HEK293 (cell line): ENCODE measurements around the gene TBC1D8.

ENCODE experiments used
- FEZF1 ChIP-seq: fragments of 450-650 bp; formaldehyde crosslinking; IDR thresholded peaks from 2 replicates; pipeline ENCODE4 v1.5.1; 2016; ENCODE audit warnings: missing biosample characterization, missing genetic modification characterization
- GLIS1 ChIP-seq: fragments of 450-650 bp; formaldehyde crosslinking; IDR thresholded peaks from 2 replicates; pipeline ENCODE4 v1.5.1; 2016; ENCODE audit warnings: missing biosample characterization, missing genetic modification characterization
- GLIS2 ChIP-seq: fragments of 450-650 bp; formaldehyde crosslinking; IDR thresholded peaks from 2 replicates; pipeline ENCODE4 v1.5.1; 2016; ENCODE audit warnings: missing biosample characterization, missing genetic modification characterization
- HOXC10 ChIP-seq: sonication (generic); formaldehyde crosslinking; IDR thresholded peaks from 2 replicates; pipeline ENCODE4 v1.8.1; 2023; ENCODE audit warnings: mild to moderate bottlenecking, missing genetic modification reagents
- INSM2 ChIP-seq: fragments of 450-650 bp; formaldehyde crosslinking; IDR thresholded peaks from 2 replicates; pipeline ENCODE4 v1.5.1; 2016; ENCODE audit warnings: missing biosample characterization, missing genetic modification characterization
- MYNN ChIP-seq: fragments of 450-650 bp; formaldehyde crosslinking; IDR thresholded peaks from 2 replicates; pipeline ENCODE4 v1.5.1; 2016; ENCODE audit warnings: missing biosample characterization, missing genetic modification characterization, borderline replicate concordance
- PATZ1 ChIP-seq: fragments of 450-650 bp; formaldehyde crosslinking; IDR thresholded peaks from 2 replicates; pipeline ENCODE4 v1.5.1; 2016; ENCODE audit warnings: missing biosample characterization, missing genetic modification characterization
- PRDM4 ChIP-seq: fragments of 450-650 bp; formaldehyde crosslinking; IDR thresholded peaks from 2 replicates; pipeline ENCODE4 v1.5.1; 2017; ENCODE audit warnings: missing biosample characterization, missing genetic modification characterization
- SCRT2 ChIP-seq: fragments of 450-650 bp; formaldehyde crosslinking; IDR thresholded peaks from 2 replicates; pipeline ENCODE4 v1.5.1; 2016; ENCODE audit warnings: missing biosample characterization, missing genetic modification characterization
- TRIM28 ChIP-seq: IDR thresholded peaks from 2 replicates; pipeline ENCODE4 v1.6.1; 2011; ENCODE audit warnings: low read length, control low read depth, borderline replicate concordance
- ZBTB11 ChIP-seq: fragments of 450-650 bp; formaldehyde crosslinking; conservative IDR thresholded peaks from 2 replicates; pipeline ENCODE4 v1.5.1; 2016; ENCODE audit warnings: low read depth, missing biosample characterization, missing genetic modification characterization
- ZBTB17 ChIP-seq: fragments of 450-650 bp; formaldehyde crosslinking; IDR thresholded peaks from 2 replicates; pipeline ENCODE4 v1.5.1; 2016; ENCODE audit warnings: missing biosample characterization, missing genetic modification characterization
- ZBTB20 ChIP-seq: fragments of 450-650 bp; formaldehyde crosslinking; IDR thresholded peaks from 2 replicates; pipeline ENCODE4 v1.5.1; 2016; ENCODE audit warnings: missing biosample characterization, missing genetic modification characterization
- ZBTB26 ChIP-seq: fragments of 450-650 bp; formaldehyde crosslinking; optimal IDR thresholded peaks from 2 replicates; pipeline ENCODE3; 2016; ENCODE audit warnings: missing biosample characterization, mild to moderate bottlenecking, missing genetic modification characterization
- ZBTB8A ChIP-seq: fragments of 450-650 bp; formaldehyde crosslinking; IDR thresholded peaks from 2 replicates; pipeline ENCODE4 v1.5.1; 2016; ENCODE audit warnings: missing biosample characterization, missing genetic modification characterization
- ZEB2 ChIP-seq: fragments of 450-650 bp; formaldehyde crosslinking; IDR thresholded peaks from 2 replicates; pipeline ENCODE4 v1.5.1; 2016; ENCODE audit warnings: missing biosample characterization, missing genetic modification characterization
- ZFP69B ChIP-seq: fragments of 450-650 bp; formaldehyde crosslinking; IDR thresholded peaks from 2 replicates; pipeline ENCODE4 v1.5.1; 2016; ENCODE audit warnings: missing biosample characterization, missing genetic modification characterization
- ZNF335 ChIP-seq: fragments of 450-650 bp; formaldehyde crosslinking; conservative IDR thresholded peaks from 2 replicates; pipeline ENCODE4 v1.5.1; 2016; ENCODE audit warnings: missing biosample characterization, missing genetic modification characterization
- ZNF37A ChIP-seq: fragments of 450-650 bp; IDR thresholded peaks from 2 replicates; pipeline ENCODE4 v1.5.1; 2018; ENCODE audit warnings: missing biosample characterization, missing genetic modification characterization
- ZNF404 ChIP-seq: fragments of 450-650 bp; formaldehyde crosslinking; IDR thresholded peaks from 2 replicates; pipeline ENCODE4 v1.5.1; 2017; ENCODE audit warnings: missing biosample characterization, missing genetic modification characterization
- ZNF645 ChIP-seq: fragments of 450-650 bp; formaldehyde crosslinking; IDR thresholded peaks from 2 replicates; pipeline ENCODE4; 2016; ENCODE audit warnings: missing biosample characterization, missing genetic modification characterization
- ZNF692 ChIP-seq: fragments of 450-650 bp; formaldehyde crosslinking; IDR thresholded peaks from 2 replicates; pipeline ENCODE4 v1.5.1; 2016; ENCODE audit warnings: missing biosample characterization, missing genetic modification characterization
- ZNF76 ChIP-seq: fragments of 450-650 bp; formaldehyde crosslinking; IDR thresholded peaks from 2 replicates; pipeline ENCODE4; 2016; ENCODE audit warnings: low read depth, missing biosample characterization, missing genetic modification characterization, borderline replicate concordance

TBC1D8 gene

GRCh38 chr2:101150306-101151145 lies 656 bp downstream of the TBC1D8 start (continued):
- peak; percentile 26 for TF ChIP-seq ZNF335 (tag by site-specific recombination)
- TF ChIP-seq GLIS1, result peak; percentile 65
- peak; percentile 46; the same call in 1 of the 2 replicates for TF ChIP-seq ZFP69B (tag by site-specific recombination)
- TF ChIP-seq ZNF37A (tag by site-specific recombination), result no peak
- TF ChIP-seq INSM2, result no peak
- TF ChIP-seq ZBTB8A (tag by site-specific recombination), result peak; percentile 70; the same call in 1 of the 2 replicates
- 0 out of 2 replicates have a peak, but pooled peaks have one; percentile 23 for TF ChIP-seq ZBTB17
- TF ChIP-seq ZBTB11, result no peak
- no peak for TF ChIP-seq ZNF76
- TF ChIP-seq ZBTB26 (tag by site-specific recombination), result peak; percentile 85
- TF ChIP-seq MYNN (tag by site-specific recombination), result no peak
- TF ChIP-seq ZNF692 (tag by site-specific recombination), result 0 out of 2 replicates have a peak, but pooled peaks have one; percentile 43
- TF ChIP-seq ZBTB20 (tag by site-specific recombination), result peak; percentile 68; the same call in 1 of the 2 replicates
- no peak for TF ChIP-seq SCRT2
- TF ChIP-seq PATZ1 (tag by site-specific recombination), result peak; percentile 19; the same call in 1 of the 2 replicates
- TF ChIP-seq PRDM4 (tag by site-specific recombination), result no peak
- no peak for TF ChIP-seq ZNF645
- no peak for TF ChIP-seq FEZF1 (tag by site-specific recombination)
- TF ChIP-seq TRIM28, result no peak
- no peak for TF ChIP-seq ZNF404 (tag by site-specific recombination)
- peak; percentile 83 for TF ChIP-seq GLIS2
- TF ChIP-seq HOXC10 (CRISPR knock-in tag), result no peak
- 0 out of 2 replicates have a peak, but pooled peaks have one; percentile 29 for TF ChIP-seq ZEB2 (tag by site-specific recombination)
